ENCODE data around the gene B4GALNT2. TPM values are rescaled to one million over a fixed set of nuclear protein-coding genes. Genes with fewer than 3 reads are reported as not detected.

The B4GALNT2 gene
- polyA plus RNA-seq, 2 donors = 0.02 to 0.06 TPM

- Histone ChIP-seq H3K27ac (ENCODE audit: low read depth in 2 of 2, low read length in 1 of 2) (peak overlapping the region; percentile 10 to 30), H3K4me1 (ENCODE audit: control insufficient read depth in 2 of 2, insufficient read depth in 2 of 2, low read length in 1 of 2) (peaks cover 0 to 2% of the 10 kb centered on the region in 2 donors), H3K27me3 (ENCODE audit: control insufficient read depth in 1 of 2, insufficient read depth in 2 of 2, low read length in 2 of 2) (no peaks in the 10 kb centered on the region), H3K4me3 (ENCODE audit: low read depth in 1 of 2, low read length in 2 of 2) (no peak overlapping the region), H3K36me3 (ENCODE audit: control insufficient read depth in 2 of 2, insufficient read depth in 2 of 2, low read length in 1 of 2) (no peaks in the 10 kb centered on the region), H3K9me3 (ENCODE audit: control insufficient read depth in 2 of 2, insufficient read depth in 1 of 2, low read depth in 1 of 2, low read length in 1 of 2) (no peaks in the 10 kb centered on the region)
- 38 to 41% methylated on average over 12 of the region's 12 CpGs for WGBS, 2 donors
Observed at GRCh38 chr17:49214676-49215360, 82.2 kb downstream of the B4GALNT2 start.

- peaks cover 0 to 2% of the 10 kb centered on the region in 2 donors for H3K4me1 ChIP-seq (ENCODE audit: control insufficient read depth in 2 of 2, insufficient read depth in 2 of 2, low read length in 1 of 2)
Observed at GRCh38 chr17:49216482-49216881, 83.9 kb downstream of the B4GALNT2 start.

GRCh38 chr17:49216953-49217650 is 84.5 kb downstream of the B4GALNT2 start:
- Histone ChIP-seq H3K27ac (ENCODE audit: low read depth in 2 of 2, low read length in 1 of 2) (peak overlapping the region in 1 of 2 donors; percentile 51), H3K36me3 (ENCODE audit: control insufficient read depth in 2 of 2, insufficient read depth in 2 of 2, low read length in 1 of 2) (no peaks in the 10 kb centered on the region), H3K27me3 (ENCODE audit: control insufficient read depth in 1 of 2, insufficient read depth in 2 of 2, low read length in 2 of 2) (no peaks in the 10 kb centered on the region), H3K4me1 (ENCODE audit: control insufficient read depth in 2 of 2, insufficient read depth in 2 of 2, low read length in 1 of 2) (peaks cover 0 to 2% of the 10 kb centered on the region in 2 donors), H3K9me3 (ENCODE audit: control insufficient read depth in 2 of 2, insufficient read depth in 1 of 2, low read depth in 1 of 2, low read length in 1 of 2) (no peaks in the 10 kb centered on the region), H3K4me3 (ENCODE audit: low read depth in 1 of 2, low read length in 2 of 2) (no peak overlapping the region)
- 60 to 66% methylated on average over 11 of the region's 11 CpGs for WGBS, 2 donors

More at GRCh38 chr17:49216482-49216881, 83.9 kb downstream of the B4GALNT2 start:
- H3K27ac ChIP-seq (ENCODE audit: low read depth in 2 of 2, low read length in 1 of 2) = peak overlapping the region; percentile 8 to 51
- no peaks in the 10 kb centered on the region for H3K36me3 ChIP-seq (ENCODE audit: control insufficient read depth in 2 of 2, insufficient read depth in 2 of 2, low read length in 1 of 2)
- WGBS, 2 donors = 84% methylated on average over 13 of the region's 13 CpGs
- H3K27me3 ChIP-seq (ENCODE audit: control insufficient read depth in 1 of 2, insufficient read depth in 2 of 2, low read length in 2 of 2) = no peaks in the 10 kb centered on the region
- no peak overlapping the region for H3K4me3 ChIP-seq (ENCODE audit: low read depth in 1 of 2, low read length in 2 of 2)
- H3K9me3 ChIP-seq (ENCODE audit: control insufficient read depth in 2 of 2, insufficient read depth in 1 of 2, low read depth in 1 of 2, low read length in 1 of 2) = no peaks in the 10 kb centered on the region

- H3K36me3 ChIP-seq (ENCODE audit: control insufficient read depth in 2 of 2, insufficient read depth in 2 of 2, low read length in 1 of 2) = no peaks in the 10 kb centered on the region
- 60 to 68% methylated on average over 16 to 17 of the region's 17 CpGs for WGBS, 2 donors
- H3K4me3 ChIP-seq (ENCODE audit: low read depth in 1 of 2, low read length in 2 of 2) = no peak overlapping the region
- no peaks in the 10 kb centered on the region for H3K27me3 ChIP-seq (ENCODE audit: control insufficient read depth in 1 of 2, insufficient read depth in 2 of 2, low read length in 2 of 2)
- peak overlapping the region in 1 of 2 donors; percentile 27 for H3K27ac ChIP-seq (ENCODE audit: low read depth in 2 of 2, low read length in 1 of 2)
- H3K9me3 ChIP-seq (ENCODE audit: control insufficient read depth in 2 of 2, insufficient read depth in 1 of 2, low read depth in 1 of 2, low read length in 1 of 2) = no peaks in the 10 kb centered on the region
- H3K4me1 ChIP-seq (ENCODE audit: control insufficient read depth in 2 of 2, insufficient read depth in 2 of 2, low read length in 1 of 2) = peaks cover 0 to 2% of the 10 kb centered on the region in 2 donors
Observed at GRCh38 chr17:49217651-49218413, 85.3 kb downstream of the B4GALNT2 start.

GRCh38 chr17:49218941-49219913 is 86.7 kb downstream of the B4GALNT2 start:
- no peaks in the 10 kb centered on the region for H3K9me3 ChIP-seq (ENCODE audit: control insufficient read depth in 2 of 2, insufficient read depth in 1 of 2, low read depth in 1 of 2, low read length in 1 of 2)
- peaks cover 2 to 6% of the 10 kb centered on the region in 2 donors for H3K4me1 ChIP-seq (ENCODE audit: control insufficient read depth in 2 of 2, insufficient read depth in 2 of 2, low read length in 1 of 2)
- H3K27me3 ChIP-seq (ENCODE audit: control insufficient read depth in 1 of 2, insufficient read depth in 2 of 2, low read length in 2 of 2) = peaks cover 0 to 2% of the 10 kb centered on the region in 2 donors
- H3K36me3 ChIP-seq (ENCODE audit: control insufficient read depth in 2 of 2, insufficient read depth in 2 of 2, low read length in 1 of 2) = no peaks in the 10 kb centered on the region
- peak overlapping the region; percentile 42 to 59 for H3K27ac ChIP-seq (ENCODE audit: low read depth in 2 of 2, low read length in 1 of 2)
- H3K4me3 ChIP-seq (ENCODE audit: low read depth in 1 of 2, low read length in 2 of 2) = no peak overlapping the region
- WGBS, 2 donors = 31 to 42% methylated on average over 24 to 37 of the region's 37 CpGs

GRCh38 chr17:49219987-49220386 is 87.4 kb downstream of the B4GALNT2 start:
- Histone ChIP-seq H3K4me3 (ENCODE audit: low read depth in 1 of 2, low read length in 2 of 2) (no peak overlapping the region), H3K9me3 (ENCODE audit: control insufficient read depth in 2 of 2, insufficient read depth in 1 of 2, low read depth in 1 of 2, low read length in 1 of 2) (no peaks in the 10 kb centered on the region), H3K36me3 (ENCODE audit: control insufficient read depth in 2 of 2, insufficient read depth in 2 of 2, low read length in 1 of 2) (no peaks in the 10 kb centered on the region), H3K27ac (ENCODE audit: low read depth in 2 of 2, low read length in 1 of 2) (peak overlapping the region in 1 of 2 donors; percentile 59), H3K4me1 (ENCODE audit: control insufficient read depth in 2 of 2, insufficient read depth in 2 of 2, low read length in 1 of 2) (peaks cover 5 to 12% of the 10 kb centered on the region in 2 donors), H3K27me3 (ENCODE audit: control insufficient read depth in 1 of 2, insufficient read depth in 2 of 2, low read length in 2 of 2) (peaks cover 0 to 6% of the 10 kb centered on the region in 2 donors)
- 66 to 67% methylated on average over 10 to 15 of the region's 15 CpGs for WGBS, 2 donors

GRCh38 chr17:49223168-49223516 is 90.6 kb downstream of the B4GALNT2 start:
- Histone ChIP-seq H3K4me3 (ENCODE audit: low read depth in 1 of 2, low read length in 2 of 2) (no peak overlapping the region), H3K27me3 (ENCODE audit: control insufficient read depth in 1 of 2, insufficient read depth in 2 of 2, low read length in 2 of 2) (peaks cover 4 to 9% of the 10 kb centered on the region in 2 donors), H3K27ac (ENCODE audit: low read depth in 2 of 2, low read length in 1 of 2) (no peak overlapping the region), H3K36me3 (ENCODE audit: control insufficient read depth in 2 of 2, insufficient read depth in 2 of 2, low read length in 1 of 2) (no peaks in the 10 kb centered on the region), H3K4me1 (ENCODE audit: control insufficient read depth in 2 of 2, insufficient read depth in 2 of 2, low read length in 1 of 2) (peaks cover 5 to 10% of the 10 kb centered on the region in 2 donors), H3K9me3 (ENCODE audit: control insufficient read depth in 2 of 2, insufficient read depth in 1 of 2, low read depth in 1 of 2, low read length in 1 of 2) (no peaks in the 10 kb centered on the region)
- 16 to 17% methylated on average over 9 of the region's 9 CpGs for WGBS, 2 donors

- 4 to 5% methylated on average over 31 of the region's 31 CpGs for WGBS, 2 donors
- Histone ChIP-seq H3K36me3 (ENCODE audit: control insufficient read depth in 2 of 2, insufficient read depth in 2 of 2, low read length in 1 of 2) (no peaks in the 10 kb centered on the region), H3K27me3 (ENCODE audit: control insufficient read depth in 1 of 2, insufficient read depth in 2 of 2, low read length in 2 of 2) (peaks cover 4 to 9% of the 10 kb centered on the region in 2 donors), H3K4me3 (ENCODE audit: low read depth in 1 of 2, low read length in 2 of 2) (peak overlapping the region; percentile 9 to 14), H3K4me1 (ENCODE audit: control insufficient read depth in 2 of 2, insufficient read depth in 2 of 2, low read length in 1 of 2) (peaks cover 5 to 10% of the 10 kb centered on the region in 2 donors), H3K27ac (ENCODE audit: low read depth in 2 of 2, low read length in 1 of 2) (peak overlapping the region in 1 of 2 donors; percentile 11), H3K9me3 (ENCODE audit: control insufficient read depth in 2 of 2, insufficient read depth in 1 of 2, low read depth in 1 of 2, low read length in 1 of 2) (no peaks in the 10 kb centered on the region)
Observed at GRCh38 chr17:49223517-49224197, 91.1 kb downstream of the B4GALNT2 start.

All from esophagus (tissue), 2 donors.